C4-2B (cell line): Measurements from ENCODE around the gene CDK14.

ENCODE experiments used
- H3K27ac ChIP-seq: fragments of 450-650 bp; 2 replicates; pipeline ENCODE4 v1.5.1; 2017
- CTCF ChIP-seq: fragments of 450-650 bp; conservative IDR thresholded peaks from 2 replicates; pipeline ENCODE4 v1.5.1; 2017; ENCODE audit warnings: mild to moderate bottlenecking
- ZFX ChIP-seq: fragments of 450-650 bp; IDR thresholded peaks from 2 replicates; pipeline ENCODE4 v1.6.1; 2017

The CDK14 gene

GRCh38 chr7:90569368-90569767 is 26.8 kb upstream of the CDK14 start:
- H3K27ac ChIP-seq = no peak overlapping the region
- TF ChIP-seq ZFX (no peak), CTCF (no peak)

GRCh38 chr7:90570373-90570959 is 25.7 kb upstream of the CDK14 start:
- H3K27ac ChIP-seq = no peak overlapping the region
- TF ChIP-seq ZFX (no peak), CTCF (no peak)

- H3K27ac ChIP-seq = no peak overlapping the region
- TF ChIP-seq CTCF = no peak
- no peak for TF ChIP-seq ZFX
Measured at GRCh38 chr7:90574146-90574819, 21.8 kb upstream of the CDK14 start.

- H3K27ac ChIP-seq = no peak overlapping the region
- TF ChIP-seq ZFX = no peak
- TF ChIP-seq CTCF = no peak
Measured at GRCh38 chr7:90574820-90575187, 21.3 kb upstream of the CDK14 start.

GRCh38 chr7:90579181-90579688 is 16.9 kb upstream of the CDK14 start:
- no peak overlapping the region for H3K27ac ChIP-seq
- TF ChIP-seq ZFX (no peak), CTCF (no peak)

- TF ChIP-seq CTCF = no peak
- no peak for TF ChIP-seq ZFX
- H3K27ac ChIP-seq = no peak overlapping the region
Measured at GRCh38 chr7:90580051-90580450, 16.1 kb upstream of the CDK14 start.

- no peak overlapping the region for H3K27ac ChIP-seq
- no peak for TF ChIP-seq ZFX
- TF ChIP-seq CTCF = no peak
Measured at GRCh38 chr7:90582164-90582563, 14.0 kb upstream of the CDK14 start.
